ENCODE results near the gene RFX6.

RFX6 gene

GRCh38 chr6:116971959-116972358 lies 94.9 kb downstream of the RFX6 start:
- DNase-seq (ENCODE audit: low read depth) = no peak

GRCh38 chr6:116973976-116974375 lies 96.9 kb downstream of the RFX6 start:
- DNase-seq (ENCODE audit: low read depth) = no peak

GRCh38 chr6:116974526-116975316 lies 97.7 kb downstream of the RFX6 start:
- no peak for DNase-seq (ENCODE audit: low read depth)

GRCh38 chr6:116975600-116975999 lies 98.6 kb downstream of the RFX6 start:
- DNase-seq (ENCODE audit: low read depth) = no peak

- no peak for DNase-seq (ENCODE audit: low read depth)
Measured at GRCh38 chr6:116979560-116979959, 102.5 kb downstream of the RFX6 start.

Measured in T follicular helper cell (primary cell).